Urinary bladder (tissue), 4 donors: ENCODE measurements around the gene GABARAP. TPM values are rescaled to one million over a fixed set of nuclear protein-coding genes. Genes with fewer than 3 reads are reported as not detected.

Source experiments
- DNase-seq: peaks from one replicate; pipeline ENCODE4 v3.0.0-alpha.2; 2015; ENCODE audit errors: extremely low spot score
- H3K27ac ChIP-seq: one replicate; pipeline ENCODE4 v1.5.1; 2013; ENCODE audit warnings: low read depth, mild to moderate bottlenecking, moderate library complexity
- H3K36me3 ChIP-seq: one replicate; pipeline ENCODE4 v1.6.1; 2013; ENCODE audit warnings: mild to moderate bottlenecking, moderate library complexity; ENCODE audit not compliant: insufficient read depth
- H3K4me1 ChIP-seq: one replicate; pipeline ENCODE4 v1.6.1; 2013; ENCODE audit warnings: mild to moderate bottlenecking, moderate library complexity; ENCODE audit not compliant: insufficient read depth
- H3K4me3 ChIP-seq: one replicate; pipeline ENCODE4 v1.5.1; 2013; ENCODE audit warnings: low read depth, low read length
- WGBS: extraction: QIAGEN DNeasy Blood & Tissue Kit; methylation state at CpG from one replicate; pipeline ENCODE4 v1.1.7; 2013; 5-methylcytosine and 5-hydroxymethylcytosine counted together
- polyA plus RNA-seq: library from polyadenylated mRNA; stranded (reverse); fragments of 200-250 nt; gene quantifications from one replicate; pipeline ENCODE4 v1.2.3, GENCODE V29; 2013
- total RNA-seq: library from RNA; depleted of rRNA; stranded (reverse); fragments of >200 nt; gene quantifications from one replicate; pipeline ENCODE4 v1.2.3, GENCODE V29; 2014
- donor health status: healthy with polysubstance abuse.
- donor health status: healthy.

The GABARAP gene
- total and polyA plus RNA-seq, 2 donors: 246 to 681 TPM

DNA sequence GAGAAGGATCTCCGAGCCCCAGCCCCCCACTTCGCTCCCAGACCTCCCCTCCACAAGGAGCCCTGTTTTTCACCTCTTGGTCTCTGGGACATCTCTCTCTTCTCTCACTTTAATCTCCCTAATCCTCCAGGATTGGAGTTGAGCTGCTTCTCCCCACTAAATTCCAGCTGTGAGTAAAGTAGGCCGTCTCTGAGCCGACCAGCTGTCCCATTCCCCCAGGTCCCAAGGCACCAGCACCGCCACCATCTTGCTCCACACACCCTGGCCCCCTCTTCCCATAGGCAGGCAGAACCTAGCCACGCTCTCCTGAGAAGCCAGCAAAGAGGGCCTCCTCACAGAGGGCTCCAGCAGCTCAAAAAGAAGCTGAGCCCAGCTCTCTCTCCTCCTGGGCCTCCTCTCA lies 23.5 kb downstream of the GABARAP start:
- Histone ChIP-seq H3K4me1 (peaks cover 5% of the 10 kb centered on the region), H3K4me3 (no peak overlapping the region), H3K27ac (no peak overlapping the region), H3K36me3 (no peaks in the 10 kb centered on the region)
- WGBS: 47% methylated on average over 6 of the region's 6 CpGs
- DNase-seq: no peak

DNA sequence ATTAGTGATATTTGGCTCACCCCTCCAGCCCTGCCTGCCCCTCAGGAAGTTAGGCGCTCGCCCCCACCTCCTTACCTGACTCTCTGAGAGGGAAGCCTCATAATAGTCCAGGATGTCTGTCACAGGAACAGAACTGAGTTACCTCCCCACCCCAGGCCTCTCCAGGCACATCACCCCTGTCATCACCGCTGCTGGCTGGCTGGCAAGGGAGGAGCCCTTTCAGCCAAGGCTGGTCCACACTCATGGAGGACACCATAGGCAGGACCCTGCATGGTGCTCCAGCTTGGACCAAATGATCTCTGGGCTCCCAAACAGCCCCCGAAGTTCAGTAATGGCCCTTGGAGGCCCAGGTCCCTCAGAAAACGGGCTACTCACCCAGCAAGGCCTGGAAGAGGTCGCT lies 24.1 kb downstream of the GABARAP start:
- Histone ChIP-seq H3K27ac (no peak overlapping the region), H3K36me3 (no peaks in the 10 kb centered on the region), H3K4me1 (peaks cover 5% of the 10 kb centered on the region), H3K4me3 (peak overlapping the region; percentile 52)
- WGBS: 50% methylated on average over 6 of the region's 6 CpGs
- no peak for DNase-seq

DNA sequence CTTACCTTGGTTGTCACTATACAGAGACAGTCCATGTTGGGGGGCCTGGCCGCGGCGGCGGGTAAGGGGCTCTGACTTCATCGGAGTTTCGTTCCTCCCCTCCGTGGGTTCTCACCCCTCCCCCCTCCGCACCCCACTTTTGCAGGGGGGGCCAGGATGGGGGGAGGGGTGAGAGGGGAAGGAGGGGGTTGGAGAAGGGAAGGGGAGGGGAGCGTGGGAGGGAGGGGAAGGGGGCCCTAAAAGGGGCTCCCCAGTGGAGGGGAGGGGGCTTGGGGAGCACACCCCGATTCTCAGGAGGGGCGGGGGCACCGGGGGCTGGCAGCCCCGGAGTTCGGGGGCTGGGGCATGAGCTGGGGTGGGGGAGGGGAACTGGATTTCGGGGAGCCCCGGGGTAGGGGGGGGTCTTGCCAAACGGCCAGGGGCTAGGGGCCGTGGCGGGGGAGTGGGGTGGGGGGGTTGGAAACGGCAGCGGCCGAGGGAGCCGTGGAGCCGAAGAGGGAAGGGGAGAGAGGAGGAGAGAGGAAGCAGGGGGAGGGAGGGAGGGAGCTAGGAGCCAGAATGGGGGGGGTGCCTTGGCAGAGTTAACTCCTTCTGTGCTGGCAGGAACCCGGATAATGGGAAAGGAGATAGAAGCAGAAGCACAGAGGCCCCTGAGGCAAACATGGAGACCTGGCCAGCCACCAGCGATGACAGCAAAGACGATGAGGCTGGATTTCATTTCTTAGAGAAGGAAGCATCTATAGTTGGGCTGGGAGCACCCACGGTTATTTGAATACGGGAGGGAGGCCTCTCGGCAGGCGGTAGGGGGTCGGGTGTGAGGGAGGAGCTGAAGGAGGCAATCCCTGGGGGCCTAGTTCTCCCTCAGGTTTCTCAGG lies 24.9 kb downstream of the GABARAP start:
- no peak for DNase-seq
- H3K4me1 ChIP-seq: peaks cover 5% of the 10 kb centered on the region
- peak overlapping the region; percentile 67 for H3K27ac ChIP-seq
- H3K36me3 ChIP-seq: no peaks in the 10 kb centered on the region
- WGBS: under 1% methylated on average over 32 of the region's 32 CpGs
- H3K4me3 ChIP-seq: peak overlapping the region; percentile 52

DNA sequence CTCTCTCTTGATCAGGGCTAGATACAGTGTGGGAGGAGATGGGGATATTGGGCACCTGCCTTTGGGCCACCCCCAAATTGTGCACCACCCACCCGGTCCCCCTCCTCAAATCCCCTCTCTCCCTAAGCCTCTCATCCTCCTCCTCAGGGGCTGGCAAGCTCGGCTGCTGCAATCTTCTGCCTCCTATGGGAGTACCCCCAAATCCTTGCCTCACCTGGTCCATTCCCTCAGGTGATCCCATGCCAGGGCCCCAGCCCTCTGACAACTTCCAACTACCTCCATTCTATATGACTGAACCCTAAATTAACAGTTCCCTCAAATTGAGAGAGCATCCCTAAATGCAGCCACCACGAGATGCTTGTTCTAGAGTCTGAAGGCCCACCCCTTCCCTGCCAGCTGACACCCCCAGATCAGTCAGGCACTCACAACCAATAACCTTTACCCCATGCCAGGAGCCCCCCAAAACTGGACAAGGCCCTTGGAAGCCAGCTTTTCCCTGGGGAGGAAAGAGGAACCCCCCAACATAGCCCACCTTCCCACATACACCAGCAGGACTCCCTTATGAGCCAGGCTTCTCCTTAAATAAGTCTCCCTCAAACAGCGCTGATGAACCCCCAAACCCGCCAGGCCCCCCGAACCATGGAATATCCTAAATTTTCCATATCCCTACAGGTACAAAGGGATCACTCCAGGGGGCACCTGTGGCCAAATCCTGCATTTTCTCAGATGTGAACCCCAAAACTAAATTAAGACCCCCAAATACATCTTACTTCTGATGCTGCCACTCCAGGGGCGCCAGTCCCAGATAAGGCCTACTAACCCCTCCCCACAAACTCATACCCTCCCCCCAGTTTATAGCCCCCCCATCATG lies 25.8 kb downstream of the GABARAP start:
- Histone ChIP-seq H3K4me1 (peaks cover 5% of the 10 kb centered on the region), H3K4me3 (peak overlapping the region; percentile 52), H3K36me3 (no peaks in the 10 kb centered on the region), H3K27ac (no peak overlapping the region)
- WGBS: 16% methylated on average over 7 of the region's 7 CpGs
- no peak for DNase-seq

DNA sequence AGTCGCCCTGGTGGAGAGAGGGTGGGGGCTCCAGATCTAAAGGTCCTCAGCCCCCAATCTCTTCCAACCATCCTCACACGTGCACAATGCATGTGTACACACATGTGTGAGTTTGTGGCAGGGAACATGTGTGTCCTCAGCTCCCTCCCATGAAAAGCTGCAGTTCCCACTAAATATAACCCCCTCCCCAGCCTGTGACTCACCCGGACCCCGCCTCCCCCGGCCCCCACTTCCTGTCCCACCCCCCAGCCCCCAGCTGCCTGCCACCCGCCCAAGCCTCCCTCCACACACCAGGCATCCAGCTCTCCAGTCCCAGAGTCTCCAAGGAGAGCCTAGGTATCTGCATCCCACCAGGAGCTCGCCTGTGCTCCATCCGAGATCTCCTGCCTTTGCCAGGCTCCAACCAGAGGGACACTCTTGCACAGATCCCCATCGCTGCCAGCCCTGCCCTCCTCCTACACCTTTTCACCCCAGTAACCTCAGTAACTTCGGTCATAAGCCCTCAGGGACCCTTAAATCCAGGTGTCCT lies 26.5 kb downstream of the GABARAP start:
- Histone ChIP-seq H3K27ac (peak overlapping the region; percentile 53), H3K4me3 (no peak overlapping the region), H3K36me3 (no peaks in the 10 kb centered on the region), H3K4me1 (peaks cover 3% of the 10 kb centered on the region)
- DNase-seq: no peak
- 13% methylated on average over 10 of the region's 10 CpGs for WGBS

DNA sequence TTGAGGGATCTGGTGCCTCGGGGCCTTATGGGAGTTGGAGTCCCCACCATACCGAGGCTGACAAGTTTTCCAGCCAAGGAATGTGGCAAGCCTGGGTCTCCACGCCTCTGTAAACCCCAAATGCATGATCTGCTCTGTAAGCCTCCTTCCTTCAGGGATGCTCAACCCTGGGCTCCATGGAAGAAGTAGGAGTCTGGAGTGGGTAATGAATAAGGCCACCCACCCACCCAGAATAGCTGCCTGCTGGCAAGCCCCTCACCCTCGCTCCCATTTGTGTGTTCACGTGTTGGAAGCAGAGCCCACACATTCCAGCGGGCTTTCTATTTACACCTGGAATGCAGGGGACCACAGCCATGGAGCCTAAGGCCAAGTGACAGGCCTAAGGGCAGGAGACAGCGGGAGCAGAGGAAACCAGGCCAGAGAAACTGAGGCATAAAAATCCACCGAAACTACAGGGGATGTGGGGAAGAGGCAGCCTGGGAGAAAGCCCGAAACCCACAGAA lies 27.1 kb downstream of the GABARAP start:
- no peak for DNase-seq
- Histone ChIP-seq H3K4me3 (no peak overlapping the region), H3K27ac (peak overlapping the region; percentile 53), H3K36me3 (no peaks in the 10 kb centered on the region), H3K4me1 (peaks cover 2% of the 10 kb centered on the region)
- 14% methylated on average over 9 of the region's 9 CpGs for WGBS

DNA sequence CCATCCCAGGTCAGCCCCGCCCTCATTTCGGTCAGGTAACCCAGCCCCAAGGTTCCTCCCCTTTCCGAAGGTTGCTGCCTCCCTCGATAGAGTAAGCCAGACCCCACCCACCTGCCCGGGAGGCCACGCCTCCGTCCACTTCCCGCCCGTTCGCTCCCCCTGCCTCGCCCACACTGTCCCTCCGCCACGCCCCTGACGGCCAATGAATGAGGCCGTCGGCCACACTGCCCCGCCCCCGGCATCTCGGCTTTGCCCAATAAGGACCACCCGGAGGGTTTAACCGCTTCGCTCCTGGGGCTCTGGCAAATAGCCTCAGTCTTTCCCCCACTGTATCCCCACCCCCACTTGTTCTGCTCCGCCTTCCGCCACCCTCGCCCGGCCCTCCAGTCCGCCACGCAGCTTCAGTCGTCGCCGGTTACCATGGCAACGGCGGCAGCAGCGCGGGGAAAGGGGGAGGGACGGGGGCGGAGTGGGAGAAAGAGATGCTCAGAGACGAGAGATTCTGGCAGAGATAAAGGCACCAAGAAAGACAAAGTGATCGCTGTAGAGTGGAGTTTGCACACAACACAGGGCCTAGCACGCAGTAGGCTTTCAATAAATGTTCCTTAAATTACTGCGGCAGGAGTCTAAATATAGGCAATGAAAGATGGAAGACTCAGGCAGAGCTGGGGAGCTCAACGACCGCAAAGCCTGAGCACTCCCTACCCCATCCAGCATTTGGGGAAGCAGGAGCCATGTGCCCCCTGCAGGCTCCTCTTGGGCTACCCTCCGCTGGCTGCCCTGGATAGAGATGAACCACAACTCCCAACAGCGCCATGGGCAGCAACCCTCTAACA lies 27.7 kb downstream of the GABARAP start:
- under 1% methylated on average over 45 of the region's 45 CpGs for WGBS
- H3K27ac ChIP-seq: peak overlapping the region; percentile 38
- peaks cover 2% of the 10 kb centered on the region for H3K4me1 ChIP-seq
- peak overlapping the region; percentile 53 for H3K4me3 ChIP-seq
- DNase-seq: peak; percentile 97
- no peaks in the 10 kb centered on the region for H3K36me3 ChIP-seq

DNA sequence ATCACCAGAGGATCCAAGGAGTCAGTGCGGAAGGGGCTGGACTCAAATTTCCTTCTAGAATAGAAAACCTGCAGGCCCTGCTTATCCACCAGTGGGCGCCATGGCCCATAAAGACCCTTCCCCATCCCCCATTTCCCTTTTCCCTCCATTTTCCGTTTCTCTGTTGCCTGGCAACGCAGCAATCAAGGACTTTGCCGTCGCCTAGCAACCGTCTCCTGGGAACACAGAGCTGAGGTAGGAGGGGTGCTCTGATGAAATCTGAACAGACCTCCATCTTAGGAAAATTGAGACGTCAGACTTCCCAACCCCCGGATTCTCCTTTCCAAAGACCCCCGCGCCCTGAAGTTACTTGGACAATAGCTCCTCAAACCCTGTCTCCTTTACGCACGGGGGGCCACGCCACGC lies 28.4 kb downstream of the GABARAP start:
- Histone ChIP-seq H3K27ac (no peak overlapping the region), H3K4me1 (peaks cover 2% of the 10 kb centered on the region), H3K36me3 (no peaks in the 10 kb centered on the region), H3K4me3 (peak overlapping the region; percentile 53)
- WGBS: 4% methylated on average over 15 of the region's 15 CpGs
- peak; percentile 92 for DNase-seq

DNA sequence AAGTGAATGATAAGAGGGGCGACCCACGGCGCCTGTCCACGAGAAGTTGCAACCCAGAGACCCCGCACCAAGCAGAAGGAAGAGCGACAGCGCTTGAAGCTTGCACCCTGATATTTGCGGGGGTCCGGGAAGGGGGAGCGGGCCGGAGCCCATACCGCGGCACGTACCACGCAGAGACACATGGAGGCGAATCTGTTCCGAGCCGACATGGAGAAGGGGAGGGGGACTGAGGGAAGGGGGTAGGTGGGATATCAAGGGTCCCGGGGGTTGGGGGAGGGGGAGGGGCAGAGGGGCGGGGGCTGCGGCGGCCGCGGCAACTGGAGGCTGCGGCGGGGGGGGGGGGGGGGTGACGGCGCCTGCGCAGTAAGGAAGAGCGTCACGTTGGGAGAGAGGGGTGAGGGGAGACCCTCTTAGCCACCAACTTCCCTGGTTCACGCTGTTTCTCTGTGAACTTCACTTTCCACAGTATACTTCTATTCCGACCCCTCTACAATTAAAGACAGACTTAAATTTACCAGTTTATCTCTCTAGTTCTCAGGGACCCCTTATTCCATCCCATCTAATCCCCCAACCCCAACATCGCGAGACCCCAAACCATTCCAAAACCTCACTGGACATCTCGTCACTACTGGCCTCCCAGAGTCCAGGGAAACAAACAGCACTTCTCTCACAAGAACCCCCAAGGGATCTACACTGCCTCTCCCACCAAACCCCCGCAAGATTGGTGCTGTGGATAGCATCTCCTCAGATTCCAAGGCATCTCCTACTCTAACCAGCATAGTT lies 30.6 kb downstream of the GABARAP start:
- Histone ChIP-seq H3K27ac (no peak overlapping the region), H3K36me3 (no peaks in the 10 kb centered on the region), H3K4me1 (peaks cover 2% of the 10 kb centered on the region), H3K4me3 (no peak overlapping the region)
- no peak for DNase-seq
- WGBS: 37% methylated on average over 35 of the region's 37 CpGs

DNA sequence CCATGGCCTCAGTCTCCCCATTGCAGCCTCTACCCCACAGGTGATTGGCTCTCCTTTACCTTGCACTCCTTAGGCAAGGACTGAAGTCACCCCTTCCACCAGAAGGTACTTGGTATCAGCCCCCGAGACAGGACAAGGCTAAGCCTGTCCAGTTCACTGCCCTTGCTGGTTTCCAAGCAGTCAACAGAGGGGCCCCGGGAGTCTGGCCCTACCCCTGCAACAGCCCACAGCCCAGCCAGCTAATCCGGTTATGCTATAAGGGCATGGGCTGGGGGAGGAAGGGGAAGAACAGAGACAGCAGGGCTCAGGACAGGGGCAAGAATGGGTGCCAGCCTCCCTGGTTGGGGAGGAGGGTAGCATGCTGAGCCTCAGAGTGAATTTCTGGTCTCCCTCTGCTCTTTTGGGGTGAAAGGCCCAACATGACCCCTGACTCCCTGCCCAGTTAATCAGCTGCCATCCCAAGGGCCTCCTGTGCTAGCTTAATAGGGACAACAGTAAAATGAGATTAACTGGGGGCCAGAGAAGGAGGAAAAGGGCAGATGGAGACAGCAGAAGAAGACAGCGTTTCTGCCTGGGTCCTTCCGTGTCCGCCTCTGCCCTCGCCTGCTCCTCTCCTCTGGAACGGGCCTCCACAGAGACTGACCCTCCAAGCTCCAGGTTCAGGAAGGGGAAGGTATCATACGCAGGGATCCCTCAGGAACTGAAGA lies 33.3 kb downstream of the GABARAP start:
- H3K27ac ChIP-seq: no peak overlapping the region
- DNase-seq: no peak
- H3K36me3 ChIP-seq: no peaks in the 10 kb centered on the region
- H3K4me3 ChIP-seq: no peak overlapping the region
- WGBS: 82% methylated on average over 9 of the region's 9 CpGs
- peaks cover under 1% of the 10 kb centered on the region for H3K4me1 ChIP-seq

DNA sequence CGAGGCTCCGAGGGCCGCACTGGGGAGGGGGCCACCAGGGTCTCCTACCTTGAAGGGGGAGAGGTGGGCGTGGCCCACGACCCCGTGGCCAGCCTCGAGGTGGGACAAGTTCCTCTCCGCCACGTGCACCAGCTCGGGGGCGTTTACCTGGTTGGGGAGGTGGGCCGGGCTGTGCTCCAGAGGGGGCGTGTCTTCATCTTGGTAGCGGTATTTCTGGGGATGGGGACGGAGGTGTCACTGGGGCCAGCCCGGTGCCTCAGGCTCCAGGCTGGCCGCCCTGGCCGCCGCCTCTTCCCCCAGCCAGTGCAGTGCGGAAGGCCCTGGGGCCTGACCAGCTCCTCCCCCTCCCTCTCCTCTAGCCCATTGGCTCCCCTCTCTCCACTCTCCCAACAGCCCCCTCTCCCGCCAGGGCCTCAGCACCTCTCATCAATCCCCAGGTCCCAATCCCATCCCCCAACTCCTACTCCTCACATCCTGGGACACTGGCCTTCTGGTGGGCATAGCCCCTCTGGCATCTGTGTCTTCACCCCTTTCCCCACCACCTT lies 34.1 kb downstream of the GABARAP start:
- DNase-seq: no peak
- Histone ChIP-seq H3K4me1 (no peaks in the 10 kb centered on the region), H3K36me3 (no peaks in the 10 kb centered on the region), H3K27ac (no peak overlapping the region), H3K4me3 (no peak overlapping the region)
- 59% methylated on average over 21 of the region's 21 CpGs for WGBS
